IMR-90 (cell line): ENCODE data around the gene PSENEN. TPM values are rescaled to one million over a fixed set of nuclear protein-coding genes. Genes with fewer than 3 reads are reported as not detected.

Experiments
- ATAC-seq: fragments of 200-7000 bp; cut with Tn5 transposase; 2 replicates; pipeline ENCODE4 v1.9.1; 2020; ENCODE audit warnings: low read depth, mild to moderate bottlenecking, moderate library complexity
- BruUV-seq: library from RNA; stranded (reverse); fragments of 400-500 nt; replicated peaks from 2 replicates; lab custom pipeline; 2021; lab: Mats Ljungman, UMichigan
- CTCF ChIA-PET: fragments of 300-600 bp; formaldehyde crosslinking; extraction: SDS; loops from one replicate; lab custom pipeline; 2021; ENCODE audit warnings: antibody characterized with exemption; lab: Yijun Ruan, JAX
- POLR2A ChIA-PET: fragments of 300-600 bp; sonication (Branson Sonifier 250); formaldehyde crosslinking; loops from one replicate; lab custom pipeline; 2022; ENCODE audit warnings: antibody characterized with exemption; ENCODE audit not compliant: unreplicated experiment; lab: Charles Lee
- DNase-seq: peaks from one replicate; pipeline ENCODE4 v3.0.0; 2013
- H2AFZ ChIP-seq: replicated peaks from 2 replicates; pipeline ENCODE3; 2013; ENCODE audit warnings: low read length, mild to moderate bottlenecking; ENCODE audit not compliant: poor library complexity
- H2AK5ac ChIP-seq: 2 replicates; pipeline ENCODE4 v1.6.1; 2013; ENCODE audit warnings: low read depth, low read length, inconsistent platforms
- H2AK9ac ChIP-seq: replicated peaks from 2 replicates; pipeline ENCODE3; 2013; ENCODE audit warnings: mild to moderate bottlenecking, low read depth, low read length, moderate library complexity; ENCODE audit not compliant: poor library complexity
- H2BK120ac ChIP-seq: 2 replicates; pipeline ENCODE4 v1.6.1; 2013; ENCODE audit warnings: low read depth, low read length, inconsistent platforms
- H2BK15ac ChIP-seq: 3 replicates; pipeline ENCODE4 v1.6.1; 2013; ENCODE audit warnings: low read depth, low read length, inconsistent platforms
- H2BK20ac ChIP-seq: 2 replicates; pipeline ENCODE4 v1.6.1; 2013; ENCODE audit warnings: low read depth, mild to moderate bottlenecking, inconsistent platforms, low read length, moderate library complexity
- H2BK5ac ChIP-seq: 2 replicates; pipeline ENCODE4 v1.6.1; 2013; ENCODE audit warnings: mild to moderate bottlenecking, low read depth, low read length, inconsistent platforms; ENCODE audit not compliant: poor library complexity, severe bottlenecking
- H3K14ac ChIP-seq: replicated peaks from 2 replicates; pipeline ENCODE4 v1.6.1; 2013; ENCODE audit warnings: low read depth, low read length, inconsistent platforms
- H3K18ac ChIP-seq: 2 replicates; pipeline ENCODE4 v1.6.1; 2013; ENCODE audit warnings: low read depth, low read length, control low read depth
- H3K23ac ChIP-seq: 2 replicates; pipeline ENCODE4 v1.6.1; 2013; ENCODE audit warnings: low read depth, low read length, inconsistent platforms
- H3K27ac ChIP-seq: 2 replicates; pipeline ENCODE4 v1.5.1; 2013; ENCODE audit warnings: mild to moderate bottlenecking, control low read depth, low read length; ENCODE audit not compliant: insufficient read depth
- H3K27me3 ChIP-seq: 2 replicates; pipeline ENCODE4 v1.6.1; 2013; ENCODE audit warnings: low read length; ENCODE audit not compliant: control insufficient read depth, insufficient read depth
- H3K36me3 ChIP-seq: 2 replicates; pipeline ENCODE4 v1.6.1; 2013; ENCODE audit warnings: low read length, mixed read lengths; ENCODE audit not compliant: control insufficient read depth, insufficient read depth
- H3K4ac ChIP-seq: 2 replicates; pipeline ENCODE4 v1.6.1; 2013; ENCODE audit warnings: low read depth, low read length, inconsistent platforms
- H3K4me1 ChIP-seq: 2 replicates; pipeline ENCODE4 v1.6.1; 2013; ENCODE audit warnings: low read length, mixed read lengths; ENCODE audit not compliant: control insufficient read depth, insufficient read depth
- H3K4me2 ChIP-seq: 2 replicates; pipeline ENCODE4 v1.6.1; 2013; ENCODE audit warnings: low read depth, mild to moderate bottlenecking, control low read depth, low read length, moderate library complexity
- H3K4me3 ChIP-seq: 2 replicates; pipeline ENCODE4 v1.5.1; 2013; ENCODE audit warnings: low read depth, mild to moderate bottlenecking, control low read depth, low read length, moderate library complexity; ENCODE audit not compliant: insufficient read depth
- H3K56ac ChIP-seq: 2 replicates; pipeline ENCODE4 v1.6.1; 2013; ENCODE audit warnings: low read length, inconsistent platforms; ENCODE audit not compliant: insufficient read depth; ENCODE audit errors: extremely low read depth
- H3K79me1 ChIP-seq, 2 experiments: 2 replicates each; pipeline ENCODE4 v1.6.1; 2013; ENCODE audit warnings: low read length in 2 of 2, inconsistent platforms in 1 of 2, low read depth in 1 of 2
- H3K9ac ChIP-seq: 2 replicates; pipeline ENCODE4 v1.6.1; 2013; ENCODE audit warnings: low read depth, low read length, control low read depth
- H3K9me1 ChIP-seq: 2 replicates; pipeline ENCODE4 v1.6.1; 2013; ENCODE audit warnings: low read length, inconsistent platforms; ENCODE audit not compliant: insufficient read depth
- H3K9me3 ChIP-seq: 2 replicates; pipeline ENCODE4 v1.6.1; 2013; ENCODE audit warnings: low read length; ENCODE audit not compliant: control insufficient read depth, insufficient read depth
- H4K20me1 ChIP-seq: 2 replicates; pipeline ENCODE4 v1.6.1; 2013; ENCODE audit warnings: low read length, inconsistent platforms; ENCODE audit not compliant: insufficient read depth
- H4K5ac ChIP-seq: 2 replicates; pipeline ENCODE4 v1.6.1; 2013; ENCODE audit warnings: mild to moderate bottlenecking, low read depth, low read length, control low read depth
- H4K8ac ChIP-seq, 2 experiments: 2 replicates each; pipeline ENCODE4 v1.6.1; 2013; ENCODE audit warnings: low read depth in 2 of 2, low read length in 2 of 2, control low read depth in 1 of 2, inconsistent platforms in 1 of 2
- H4K91ac ChIP-seq: 2 replicates; pipeline ENCODE4 v1.6.1; 2013; ENCODE audit warnings: low read depth, low read length, inconsistent platforms; ENCODE audit not compliant: insufficient read depth
- CEBPB ChIP-seq: IDR thresholded peaks from 2 replicates; pipeline ENCODE4 v1.6.1; 2012; ENCODE audit warnings: low read depth, low read length, improper control_type of control experiment
- MAZ ChIP-seq: IDR thresholded peaks from 2 replicates; pipeline ENCODE4 v1.6.1; 2012; ENCODE audit warnings: low read depth, mild to moderate bottlenecking, low read length, improper control_type of control experiment, moderate library complexity, borderline replicate concordance
- MXI1 ChIP-seq: IDR thresholded peaks from 2 replicates; pipeline ENCODE4 v1.6.1; 2012; ENCODE audit warnings: low read depth, mild to moderate bottlenecking, low read length, moderate library complexity, borderline replicate concordance
- SMC3 ChIP-seq: fragments of 150-350 bp; IDR thresholded peaks from 2 replicates; pipeline ENCODE4 v1.6.1; 2016; ENCODE audit warnings: low read depth, mild to moderate bottlenecking, antibody characterized with exemption, low read length, moderate library complexity
- USF2 ChIP-seq: fragments of 150-350 bp; IDR thresholded peaks from 2 replicates; pipeline ENCODE4 v1.6.1; 2017; ENCODE audit warnings: mild to moderate bottlenecking, antibody characterized with exemption, low read length, low read depth
- WGBS, 2 experiments: methylation state at CpG; one replicate each; pipeline versions ENCODE4 v1.1.5 to v1.1.7; 2013; ENCODE audit warnings: missing lambda C conversion rate in 2 of 2; ENCODE audit not compliant: insufficient read length in 1 of 2; ENCODE audit errors: extremely low coverage in 2 of 2; 5-methylcytosine and 5-hydroxymethylcytosine counted together
- dilution Hi-C: fragments of 300-500 bp; cut with HindIII; formaldehyde crosslinking; loops from one replicate; pipeline ENCODE4 v1.14.3; 2018; ENCODE audit warnings: low sequenced_read_pairs; ENCODE audit not compliant: unreplicated experiment
- in situ Hi-C: fragments of 300-500 bp; cut with MboI; formaldehyde crosslinking; loops from 3 replicates; pipeline ENCODE4 v1.14.3; 2019; ENCODE audit warnings: low sequenced_read_pairs, inconsistent platforms, mixed read lengths
- intact Hi-C: fragments of 100-400 bp; cut with micrococcal nuclease; formaldehyde crosslinking; loops from 2 replicates; pipeline ENCODE4 v1.10.0; 2022
- polyA plus RNA-seq, 3 experiments: library from polyadenylated mRNA; depleted of rRNA; stranded (reverse); fragments of >200 nt; gene quantifications; 2 replicates each; pipeline ENCODE4 v1.2.3, GENCODE V29; 2012; ENCODE audit warnings: low replicate concordance in 1 of 3
- total RNA-seq: library from RNA; depleted of rRNA; stranded (reverse); fragments of >200 nt; gene quantifications from 2 replicates; pipeline ENCODE4 v1.2.3, GENCODE V29; 2012

PSENEN gene
- total and polyA plus RNA-seq, 2 of the 4 experiments (the other 2 are of a cell fraction), result 9.0 to 47.0 TPM

GRCh38 chr19:35717665-35718344, 27.6 kb upstream of the PSENEN start, which contains the start of gene KMT2B:
Gene KMT2B (plus strand): TSS chr19:35718003. CDS start chr19:35718019, 16 bp downstream.
- Histone ChIP-seq H3K9me1 (no peaks in the 10 kb centered on the region; the same call in 1 of the 2 replicates), H3K9ac (peak within 1 kb of the TSS; percentile 94), H3K4ac (peak within 1 kb of the TSS; percentile 91), H3K56ac (peak within 1 kb of the TSS; percentile 67), H2BK120ac (no peak within 1 kb of the TSS), H3K23ac (peak within 1 kb of the TSS; percentile 95), H3K4me3 (peak within 1 kb of the TSS; percentile 97), H4K20me1 (peaks cover 18% of the 10 kb centered on the region), H4K5ac (peak within 1 kb of the TSS; percentile 37; the same call in 1 of the 2 replicates), H4K8ac (peak within 1 kb of the TSS; percentile 73 to 87; a peak in 3 of 4 replicates), H3K79me1 (peaks cover 4 to 45% of the 10 kb centered on the region in 2 experiments; a peak in 2 of 4 replicates), H2AK9ac (peak within 1 kb of the TSS; percentile 98), H3K4me2 (peak within 1 kb of the TSS; percentile 91), H2BK15ac (no peak within 1 kb of the TSS), H3K9me3 (no peaks in the 10 kb centered on the region), H3K27ac (peak within 1 kb of the TSS; percentile 89), H2BK5ac (peak within 1 kb of the TSS; percentile 71), H3K4me1 (peaks cover 14% of the 10 kb centered on the region), H4K91ac (no peak within 1 kb of the TSS; the same call in 1 of the 2 replicates), H3K14ac (peak within 1 kb of the TSS; percentile 96), H2AFZ (peak within 1 kb of the TSS; percentile 99), H2AK5ac (peak within 1 kb of the TSS; percentile 91), H3K18ac (no peak within 1 kb of the TSS), H3K36me3 (peaks cover 20% of the 10 kb centered on the region), H3K27me3 (no peaks in the 10 kb centered on the region), H2BK20ac (no peak within 1 kb of the TSS)
- POLR2A ChIA-PET, result no interaction called here
- in situ Hi-C loops (loop anchor here (5.0 kb wide), 1 partner anchor 171 kb away; the partner anchor contains the start of gene TMEM147), dilution Hi-C loops (no loop called here), intact Hi-C loops (loop anchor here (1.0 to 2.0 kb wide), 5 partner anchors 25 to 213 kb away; partner anchors contain the start of genes PSENEN and U2AF1L4)
- TF ChIP-seq USF2, result 0 out of 2 replicates have a peak, but pooled peaks have one; percentile 2
- TF ChIP-seq SMC3, result no peak
- peak; percentile 45; the same call in 1 of the 2 replicates for TF ChIP-seq MXI1
- TF ChIP-seq CEBPB, result no peak
- TF ChIP-seq MAZ, result peak; percentile 75; the same call in 1 of the 2 replicates
- no peak for DNase-seq
- no TSS peak for BruUV-seq
- CTCF ChIA-PET, result no interaction called here
- peak; percentile 74 for ATAC-seq
- WGBS, 2 experiments, result 0% methylated on average over 46 of the region's 109 CpGs; no CpG with 5 or more reads in 1 of the 2 experiments
